Mucosa of descending colon (tissue), 3 donors: Measurements from ENCODE around the gene PPM1G. TPM values are rescaled to one million over a fixed set of nuclear protein-coding genes. Genes with fewer than 3 reads are reported as not detected.

Source experiments
- ATAC-seq: fragments of 200-7000 bp; cut with Tn5 transposase; one replicate; pipeline ENCODE4 v1.9.1; 2020; ENCODE audit warnings: mild to moderate bottlenecking, moderate library complexity
- DNase-seq, 3 donors: peaks; one replicate each; pipeline ENCODE4 v3.0.0-alpha.2; 2020
- H3K36me3 ChIP-seq: fragments of 200-600 bp; one replicate; pipeline ENCODE4 v1.8.0; 2021; ENCODE audit warnings: low read depth, mild to moderate bottlenecking
- H3K4me1 ChIP-seq: fragments of 200-600 bp; one replicate; pipeline ENCODE4 v1.8.0; 2021; ENCODE audit warnings: low read depth, mild to moderate bottlenecking
- H3K4me3 ChIP-seq: fragments of 200-600 bp; one replicate; pipeline ENCODE4 v1.8.0; 2021; ENCODE audit warnings: mild to moderate bottlenecking
- H3K9me3 ChIP-seq: fragments of 200-600 bp; one replicate; pipeline ENCODE4 v1.8.0; 2021; ENCODE audit warnings: mild to moderate bottlenecking
- CTCF ChIP-seq: fragments of 200-600 bp; IDR thresholded peaks from one replicate; pipeline ENCODE4 v1.8.0; 2022; ENCODE audit warnings: antibody characterized with exemption, mild to moderate bottlenecking
- intact Hi-C, 2 donors: fragments of 100-400 bp; cut with DNase I in 1 of 2; cut with micrococcal nuclease in 1 of 2; formaldehyde crosslinking; loops; one replicate each; pipeline versions ENCODE4 v1.11.0 to v1.11.1; 2022; cut with DNase I, micrococcal nuclease
- total RNA-seq, 3 donors: library from RNA; stranded (reverse); fragmentation: NEBNext Ultra II Directional in 2 of 3; extraction: Animal tissue kit (Norgen Biotek cat#: 25700) in 2 of 3; gene quantifications; one replicate each; pipeline versions ENCODE4 v1.2.1 to v1.2.4, GENCODE V29; 2021 to 2023
- donor health status: DM: no; HTN: no; CAD: no; lungs with moderate emphysema.
- donor health status: DM: no; HTN: no; CAD: no.
- donor health status: DM: no; HTN: yes; CAD: no.

The PPM1G gene
- total RNA-seq, 3 donors from 2014 or later = 53.4 to 64.1 (median 59.6) TPM

- no peak for ATAC-seq
- H3K4me3 ChIP-seq = peak overlapping the region; percentile 44
- no peaks in the 10 kb centered on the region for H3K9me3 ChIP-seq
- TF ChIP-seq CTCF = no peak
- H3K36me3 ChIP-seq = peaks cover 6% of the 10 kb centered on the region
- intact Hi-C loops = no loop called here
- H3K4me1 ChIP-seq = peaks cover 19% of the 10 kb centered on the region
- DNase-seq = no peak
These were observed 30.0 kb downstream of the PPM1G start for GRCh38 chr2:27379383-27379835.

- intact Hi-C loops = no loop called here
- no peak for DNase-seq
- H3K36me3 ChIP-seq = peaks cover 6% of the 10 kb centered on the region
These were observed 30.5 kb downstream of the PPM1G start for GRCh38 chr2:27378809-27379290.

GRCh38 chr2:27378096-27378808 lies 31.1 kb downstream of the PPM1G start:
- no peak for TF ChIP-seq CTCF
- Histone ChIP-seq H3K4me1 (peaks cover 19% of the 10 kb centered on the region), H3K9me3 (no peaks in the 10 kb centered on the region), H3K4me3 (no peak overlapping the region), H3K36me3 (peaks cover 10% of the 10 kb centered on the region)
- ATAC-seq = no peak
- intact Hi-C loops = no loop called here
- peak in 2 of 3 donors; percentile 51 to 66 for DNase-seq

More at GRCh38 chr2:27378809-27379290, 30.5 kb downstream of the PPM1G start:
- Histone ChIP-seq H3K4me3 (no peak overlapping the region), H3K9me3 (no peaks in the 10 kb centered on the region), H3K4me1 (peaks cover 19% of the 10 kb centered on the region)
- no peak for TF ChIP-seq CTCF
- no peak for ATAC-seq

- peaks cover 19% of the 10 kb centered on the region for H3K4me1 ChIP-seq
- no peak overlapping the region for H3K4me3 ChIP-seq
- ATAC-seq = no peak
- TF ChIP-seq CTCF = no peak
- intact Hi-C loops = no loop called here
- H3K36me3 ChIP-seq = peaks cover 10% of the 10 kb centered on the region
- no peaks in the 10 kb centered on the region for H3K9me3 ChIP-seq
- DNase-seq = no peak
These were observed 31.7 kb downstream of the PPM1G start for GRCh38 chr2:27377618-27378095.

GRCh38 chr2:27376866-27377617 lies 32.3 kb downstream of the PPM1G start:
- peaks cover 10% of the 10 kb centered on the region for H3K36me3 ChIP-seq
- peaks cover 22% of the 10 kb centered on the region for H3K4me1 ChIP-seq
- no peak overlapping the region for H3K4me3 ChIP-seq
- no peak for ATAC-seq
- intact Hi-C loops = no loop called here
- H3K9me3 ChIP-seq = no peaks in the 10 kb centered on the region
- no peak for DNase-seq
- no peak for TF ChIP-seq CTCF
